OCI-LY1 (cell line): Measurements from ENCODE around the gene IQCM.
"Not testable (repeated sequence)": the region's sequence is repeated elsewhere in the genome, so short reads cannot be mapped to it uniquely, and the experiment has no call there.

Experiments used
- H2AFZ ChIP-seq: fragments of 200-600 bp; sonication (generic), shearing (Covaris generic); 2 replicates; pipeline ENCODE4 v1.6.0; 2014; ENCODE audit warnings: antibody characterized with exemption, mild to moderate bottlenecking, low read length
- H3F3A ChIP-seq: fragments of 200-600 bp; sonication (generic), shearing (Covaris generic); 2 replicates; pipeline ENCODE4 v1.6.0; 2014; ENCODE audit warnings: mild to moderate bottlenecking, antibody characterized with exemption, low read length, moderate library complexity; ENCODE audit not compliant: insufficient read depth
- H3K27ac ChIP-seq: fragments of 200-600 bp; sonication (generic); 2 replicates; pipeline ENCODE4 v1.5.1; 2014; ENCODE audit warnings: low read length, mixed run types, mild to moderate bottlenecking, low read depth; ENCODE audit not compliant: poor library complexity, severe bottlenecking
- H3K27me3 ChIP-seq: fragments of 200-600 bp; sonication (generic); 2 replicates; pipeline ENCODE4 v1.6.0; 2014; ENCODE audit warnings: antibody characterized with exemption, mild to moderate bottlenecking, low read length, moderate library complexity; ENCODE audit not compliant: insufficient read depth
- H3K36me3 ChIP-seq: fragments of 200-600 bp; sonication (generic); 2 replicates; pipeline ENCODE4 v1.6.1; 2014; ENCODE audit warnings: mild to moderate bottlenecking, antibody characterized with exemption, low read length, moderate library complexity, mixed read lengths; ENCODE audit not compliant: insufficient read depth
- H3K4me1 ChIP-seq: fragments of 200-600 bp; sonication (generic); 2 replicates; pipeline ENCODE4 v1.5.1; 2014; ENCODE audit warnings: mild to moderate bottlenecking, low read length, moderate library complexity; ENCODE audit not compliant: insufficient read depth, severe bottlenecking
- H3K4me2 ChIP-seq: fragments of 200-600 bp; sonication (generic), shearing (Covaris generic); 2 replicates; pipeline ENCODE4 v1.6.1; 2014; ENCODE audit warnings: low read length
- H3K4me3 ChIP-seq: fragments of 200-600 bp; sonication (generic); 2 replicates; pipeline ENCODE4 v1.5.1; 2014; ENCODE audit warnings: low read length, low read depth, mild to moderate bottlenecking, mixed read lengths; ENCODE audit not compliant: poor library complexity, severe bottlenecking
- H3K79me2 ChIP-seq: fragments of 200-600 bp; shearing (Covaris generic); 2 replicates; pipeline ENCODE4 v1.6.1; 2016; ENCODE audit warnings: mixed run types, low read length, mixed read lengths; ENCODE audit not compliant: insufficient read depth
- H3K9ac ChIP-seq: fragments of 200-600 bp; sonication (generic), shearing (Covaris generic); 2 replicates; pipeline ENCODE4 v1.6.1; 2014; ENCODE audit warnings: mild to moderate bottlenecking, low read length, mixed read lengths
- H3K9me2 ChIP-seq: fragments of 200-600 bp; sonication (generic), shearing (Covaris generic); 2 replicates; pipeline ENCODE4 v1.6.1; 2014; ENCODE audit warnings: low read depth, mild to moderate bottlenecking, low read length, mixed read lengths
- H3K9me3 ChIP-seq: fragments of 200-600 bp; shearing (Covaris generic); 2 replicates; pipeline ENCODE4 v1.6.1; 2014; ENCODE audit warnings: low read length, mixed read lengths
- H4K20me1 ChIP-seq: fragments of 200-600 bp; sonication (generic), shearing (Covaris generic); 2 replicates; pipeline ENCODE4 v1.6.0; 2016; ENCODE audit warnings: mild to moderate bottlenecking, low read length; ENCODE audit not compliant: insufficient read depth
- CTCF ChIP-seq: fragments of 200-600 bp; sonication (generic), shearing (Covaris generic); IDR thresholded peaks from 2 replicates; pipeline ENCODE4 v1.5.1; 2017; ENCODE audit warnings: mild to moderate bottlenecking, antibody characterized with exemption, low read length, moderate library complexity, mixed read lengths
- EZH2 ChIP-seq: fragments of 200-600 bp; sonication (generic), shearing (Covaris generic); IDR thresholded peaks from 2 replicates; pipeline ENCODE4 v1.8.0; 2017; ENCODE audit warnings: borderline replicate concordance, mixed run types, mild to moderate bottlenecking, antibody characterized with exemption, low read length, moderate library complexity, mixed read lengths

Gene IQCM

GRCh38 chr4:149344436-149344835, 471.2 kb downstream of the IQCM start:
- no peaks in the 10 kb centered on the region for H4K20me1 ChIP-seq
- H3K27me3 ChIP-seq, result no peaks in the 10 kb centered on the region
- no peaks in the 10 kb centered on the region for H3K36me3 ChIP-seq
- no peaks in the 10 kb centered on the region for H3K9me2 ChIP-seq
- H3K9ac ChIP-seq, result no peak overlapping the region
- H3F3A ChIP-seq, result no peaks in the 10 kb centered on the region
- no peak overlapping the region for H2AFZ ChIP-seq
- no peak overlapping the region for H3K4me3 ChIP-seq
- H3K4me1 ChIP-seq, result no peaks in the 10 kb centered on the region
- H3K79me2 ChIP-seq, result no peaks in the 10 kb centered on the region
- no peak overlapping the region for H3K4me2 ChIP-seq
- TF ChIP-seq CTCF, result no peak
- no peak for TF ChIP-seq EZH2
- no peak overlapping the region for H3K27ac ChIP-seq
- H3K9me3 ChIP-seq, result no peaks in the 10 kb centered on the region

- no peak overlapping the region for H3K4me3 ChIP-seq
- H3K27me3 ChIP-seq, result no peaks in the 10 kb centered on the region
- H3K4me2 ChIP-seq, result no peak overlapping the region
- H3K4me1 ChIP-seq, result no peaks in the 10 kb centered on the region
- no peak for TF ChIP-seq CTCF
- no peak for TF ChIP-seq EZH2
- no peaks in the 10 kb centered on the region for H4K20me1 ChIP-seq
- H3K79me2 ChIP-seq, result no peaks in the 10 kb centered on the region
- no peaks in the 10 kb centered on the region for H3K9me2 ChIP-seq
- H3K27ac ChIP-seq, result no peak overlapping the region
- no peaks in the 10 kb centered on the region for H3K9me3 ChIP-seq
- no peak overlapping the region for H2AFZ ChIP-seq
- H3F3A ChIP-seq, result no peaks in the 10 kb centered on the region
- H3K9ac ChIP-seq, result no peak overlapping the region
- no peaks in the 10 kb centered on the region for H3K36me3 ChIP-seq
Observed at GRCh38 chr4:149343614-149344013, 472.0 kb downstream of the IQCM start.

GRCh38 chr4:149341117-149341516, 474.5 kb downstream of the IQCM start:
- H3K9ac ChIP-seq, H3F3A ChIP-seq, H3K4me2 ChIP-seq, H3K9me2 ChIP-seq, H2AFZ ChIP-seq, H3K79me2 ChIP-seq, H3K36me3 ChIP-seq, H4K20me1 ChIP-seq, H3K4me1 ChIP-seq, H3K27ac ChIP-seq, H3K4me3 ChIP-seq, H3K27me3 ChIP-seq, H3K9me3 ChIP-seq: not testable (repeated sequence)

GRCh38 chr4:149328161-149328560, 487.5 kb downstream of the IQCM start:
- Histone ChIP-seq H2AFZ (no peak overlapping the region), H3K9me3 (no peaks in the 10 kb centered on the region), H3K9me2 (no peaks in the 10 kb centered on the region), H3K4me1 (no peaks in the 10 kb centered on the region), H3K4me2 (no peak overlapping the region), H3K27ac (no peak overlapping the region), H3F3A (no peaks in the 10 kb centered on the region), H3K4me3 (no peak overlapping the region), H3K79me2 (no peaks in the 10 kb centered on the region), H4K20me1 (no peaks in the 10 kb centered on the region), H3K27me3 (no peaks in the 10 kb centered on the region), H3K9ac (no peak overlapping the region), H3K36me3 (no peaks in the 10 kb centered on the region)
- TF ChIP-seq EZH2, result no peak
- TF ChIP-seq CTCF, result no peak
